Kidney capillary endothelial cell (primary cell): Measurements from ENCODE around the gene PDCD10.
A peak's percentile ranks its signal among the peaks of the same experiment; 100 is the strongest.

Source experiments
- DNase-seq: peaks from one replicate; pipeline ENCODE4 v3.0.0-alpha.2; 2018; ENCODE audit warnings: low spot score

The PDCD10 gene

GRCh38 chr3:167673221-167673620 is 61.5 kb downstream of the PDCD10 start:
- DNase-seq = no peak

GRCh38 chr3:167671878-167672427 is 62.7 kb downstream of the PDCD10 start:
- peak; percentile 26 for DNase-seq

- DNase-seq = no peak
Measured at GRCh38 chr3:167669699-167670098, 65.0 kb downstream of the PDCD10 start.

GRCh38 chr3:167668651-167669050 is 66.0 kb downstream of the PDCD10 start:
- DNase-seq = no peak

GRCh38 chr3:167666563-167666962 is 68.1 kb downstream of the PDCD10 start:
- DNase-seq = no peak

GRCh38 chr3:167662919-167663400 is 71.7 kb downstream of the PDCD10 start:
- DNase-seq = no peak

GRCh38 chr3:167657684-167658225 is 76.9 kb downstream of the PDCD10 start:
- DNase-seq = no peak

- no peak for DNase-seq
Measured at GRCh38 chr3:167656821-167657220, 77.9 kb downstream of the PDCD10 start.

GRCh38 chr3:167653760-167654159 is 80.9 kb downstream of the PDCD10 start, which contains the start of gene WDR49:
TSS of gene WDR49 (minus strand) at chr3:167653942. CDS start at chr3:167653425, 517 bp downstream.
- DNase-seq = no peak

GRCh38 chr3:167653155-167653554 is 81.5 kb downstream of the PDCD10 start:
- DNase-seq = no peak

GRCh38 chr3:167651826-167652225 is 82.9 kb downstream of the PDCD10 start:
- no peak for DNase-seq

- no peak for DNase-seq
Measured at GRCh38 chr3:167650459-167650858, 84.2 kb downstream of the PDCD10 start.

GRCh38 chr3:167649746-167650145 is 84.9 kb downstream of the PDCD10 start:
- no peak for DNase-seq

GRCh38 chr3:167644611-167645010 is 90.1 kb downstream of the PDCD10 start:
- no peak for DNase-seq
